GM12878 (cell line): ENCODE measurements around the gene CCDC88C. TPM values are rescaled to one million over a fixed set of nuclear protein-coding genes. Genes with fewer than 3 reads are reported as not detected.

ENCODE experiments used
- ATAC-seq: fragments of 200-7000 bp; cut with Tn5 transposase; 3 replicates; pipeline ENCODE4 v1.9.1; 2020; ENCODE audit warnings: mild to moderate bottlenecking, moderate library complexity
- BruUV-seq: library from RNA; stranded (reverse); fragments of 400-500 nt; replicated peaks from 2 replicates; lab custom pipeline; 2021; lab: Mats Ljungman, UMichigan
- CTCF ChIA-PET: fragments of 300-600 bp; sonication (Branson Sonifier 250); formaldehyde crosslinking; extraction: SDS; loops from one replicate; lab custom pipeline; 2021; ENCODE audit warnings: inconsistent platforms; lab: Yijun Ruan, JAX
- POLR2A ChIA-PET: fragments of 350-600 bp; formaldehyde crosslinking; extraction: SDS; loops from one replicate; lab custom pipeline; 2021; ENCODE audit warnings: inconsistent platforms; lab: Charles Lee
- RAD21 ChIA-PET: fragments of 300-600 bp; sonication (Branson Sonifier 250); formaldehyde crosslinking; loops from one replicate; lab custom pipeline; 2023; ENCODE audit warnings: antibody characterized with exemption; ENCODE audit not compliant: unreplicated experiment; lab: Charles Lee
- SMC1A ChIA-PET: fragments of 300-600 bp; sonication (Branson Sonifier 250); formaldehyde crosslinking; loops from one replicate; lab custom pipeline; 2023; ENCODE audit not compliant: unreplicated experiment, uncharacterized antibody; lab: Charles Lee
- DNase-seq: peaks from one replicate; pipeline ENCODE4 v3.0.0-alpha.2; 2011; ENCODE audit warnings: low read depth, low spot score
- FAIRE-seq: peaks from 3 replicates; lab custom pipeline; 2011; peaks lifted over from hg19 to GRCh38; lab: Jason Lieb, UNC
- H2AFZ ChIP-seq: 2 replicates; pipeline ENCODE4 v1.6.0; 2011; ENCODE audit warnings: low read depth, low read length, control low read depth; ENCODE audit not compliant: control insufficient read depth
- H3K27ac ChIP-seq: 2 replicates; pipeline ENCODE4 v1.5.1; 2011; ENCODE audit warnings: control low read depth; ENCODE audit not compliant: control insufficient read depth, insufficient read depth
- H3K27me3 ChIP-seq, 2 experiments: replicated peaks in 1 of 2; 2 replicates each; pipeline versions ENCODE4 v1.6.0 to v1.6.1; 2011; ENCODE audit warnings: low read length in 1 of 2; ENCODE audit not compliant: control insufficient read depth in 2 of 2, insufficient read depth in 2 of 2
- H3K36me3 ChIP-seq, 2 experiments: 2 replicates each; pipeline ENCODE4 v1.5.1; 2011; ENCODE audit warnings: low read length in 1 of 2; ENCODE audit not compliant: control insufficient read depth in 2 of 2, insufficient read depth in 2 of 2
- H3K4me1 ChIP-seq: 2 replicates; pipeline ENCODE4 v1.6.1; 2011; ENCODE audit warnings: mild to moderate bottlenecking, low read length, moderate library complexity, mixed read lengths; ENCODE audit not compliant: control insufficient read depth, insufficient read depth
- H3K4me2 ChIP-seq: 2 replicates; pipeline ENCODE4 v1.6.0; 2011; ENCODE audit warnings: control low read depth; ENCODE audit not compliant: control insufficient read depth, insufficient read depth
- H3K4me3 ChIP-seq: fragments of 200-600 bp; sonication (generic); 2 replicates; pipeline ENCODE4 v1.5.1; 2016
- H3K79me2 ChIP-seq: 2 replicates; pipeline ENCODE4 v1.6.0; 2011; ENCODE audit warnings: low read length; ENCODE audit not compliant: control insufficient read depth, insufficient read depth
- H3K9ac ChIP-seq: 2 replicates; pipeline ENCODE4 v1.8.0; 2011; ENCODE audit warnings: low read length, control low read depth, mixed read lengths; ENCODE audit not compliant: control insufficient read depth, insufficient read depth
- H3K9me3 ChIP-seq: replicated peaks from 3 replicates; pipeline ENCODE4 v1.5.1; 2011; ENCODE audit warnings: mild to moderate bottlenecking, low read length; ENCODE audit not compliant: control insufficient read depth, insufficient read depth
- H4K20me1 ChIP-seq: 2 replicates; pipeline ENCODE4 v1.6.0; 2011; ENCODE audit not compliant: control insufficient read depth, insufficient read depth
- BCL3 ChIP-seq: IDR thresholded peaks from 2 replicates; pipeline ENCODE4 v1.6.1; 2011; ENCODE audit warnings: borderline replicate concordance, low read depth, mild to moderate bottlenecking, moderate library complexity, low read length; ENCODE audit not compliant: insufficient read depth, poor library complexity, severe bottlenecking
- CBX3 ChIP-seq: fragments of 200-600 bp; sonication (generic); IDR thresholded peaks from 2 replicates; pipeline ENCODE4 v1.6.1; 2016; ENCODE audit warnings: low read depth, borderline replicate concordance
- CHD1 ChIP-seq: IDR thresholded peaks from 2 replicates; pipeline ENCODE4 v1.6.1; 2012; ENCODE audit warnings: low read depth, low read length, improper control_type of control experiment
- E2F4 ChIP-seq: IDR thresholded peaks from 2 replicates; pipeline ENCODE4 v1.6.1; 2012; ENCODE audit warnings: low read depth, low read length, improper control_type of control experiment
- E4F1 ChIP-seq: fragments of 450-650 bp; IDR thresholded peaks from 2 replicates; pipeline ENCODE4 v1.6.1; 2018; ENCODE audit warnings: borderline replicate concordance, mild to moderate bottlenecking; ENCODE audit not compliant: partially characterized antibody
- EGR1 ChIP-seq, 2 experiments: IDR thresholded peaks; 1 replicate in 1 of 2; 2 replicates in 1 of 2; pipeline ENCODE4 v1.6.1; 2011 to 2012; ENCODE audit warnings: low read depth in 2 of 2, low read length in 2 of 2, borderline replicate concordance in 1 of 2, mild to moderate bottlenecking in 1 of 2, moderate library complexity in 1 of 2
- EP300 ChIP-seq, 2 experiments: fragments of 150-350 bp in 1 of 2; IDR thresholded peaks; 2 replicates each; pipeline ENCODE4 v1.6.1; 2011 to 2012; ENCODE audit warnings: low read depth in 2 of 2, low read length in 2 of 2, borderline replicate concordance in 1 of 2, improper control_type of control experiment in 1 of 2, inconsistent platforms in 1 of 2; ENCODE audit not compliant: control insufficient read depth in 1 of 2
- IKZF1 ChIP-seq: fragments of 450-650 bp; conservative IDR thresholded peaks from 2 replicates; pipeline ENCODE4 v1.6.1; 2017; ENCODE audit warnings: antibody characterized with exemption, mild to moderate bottlenecking
- JUND ChIP-seq: IDR thresholded peaks from 2 replicates; pipeline ENCODE4 v1.6.1; 2012; ENCODE audit warnings: low read depth, mild to moderate bottlenecking, low read length, improper control_type of control experiment, moderate library complexity
- MEF2B ChIP-seq: fragments of 450-650 bp; IDR thresholded peaks from 2 replicates; pipeline ENCODE4 v1.6.1; 2018; ENCODE audit warnings: mild to moderate bottlenecking, moderate library complexity; ENCODE audit not compliant: partially characterized antibody, poor library complexity, severe bottlenecking
- NRF1 ChIP-seq: conservative IDR thresholded peaks from 2 replicates; pipeline ENCODE4 v1.6.1; 2011; ENCODE audit warnings: mild to moderate bottlenecking, low read depth, low read length, improper control_type of control experiment
- PAX8 ChIP-seq: fragments of 450-650 bp; IDR thresholded peaks from 2 replicates; pipeline ENCODE4 v1.6.1; 2017; ENCODE audit warnings: mild to moderate bottlenecking, moderate library complexity
- SPI1 ChIP-seq: IDR thresholded peaks from 2 replicates; pipeline ENCODE4 v1.6.1; 2011; ENCODE audit warnings: low read depth, mild to moderate bottlenecking, low read length, moderate library complexity, borderline replicate concordance; ENCODE audit not compliant: insufficient read depth
- STAT1 ChIP-seq: fragments of 450-650 bp; conservative IDR thresholded peaks from 2 replicates; pipeline ENCODE4 v1.6.1; 2014; ENCODE audit warnings: antibody characterized with exemption, mild to moderate bottlenecking
- STAT3 ChIP-seq: IDR thresholded peaks from 2 replicates; pipeline ENCODE4 v1.6.1; 2011; ENCODE audit warnings: low read depth, low read length, improper control_type of control experiment
- TAF1 ChIP-seq: IDR thresholded peaks from 2 replicates; pipeline ENCODE4 v1.6.1; 2011; ENCODE audit warnings: mild to moderate bottlenecking, low read depth, low read length, borderline replicate concordance
- TBL1XR1 ChIP-seq: IDR thresholded peaks from 2 replicates; pipeline ENCODE4 v1.6.1; 2012; ENCODE audit warnings: low read depth, low read length, improper control_type of control experiment
- TCF7 ChIP-seq: IDR thresholded peaks from 2 replicates; pipeline ENCODE4 v1.6.1; 2014; ENCODE audit warnings: antibody characterized with exemption, borderline replicate concordance
- ZNF274 ChIP-seq: IDR thresholded peaks from one replicate; pipeline ENCODE4 v1.8.0; 2011; ENCODE audit not compliant: insufficient read length, insufficient read depth
- WGBS: methylation state at CpG from one replicate; pipeline ENCODE4 v1.1.6; 2016; ENCODE audit warnings: low lambda C conversion rate; ENCODE audit not compliant: insufficient replicate concordance, insufficient coverage; ENCODE audit errors: missing lambda C conversion rate; 5-methylcytosine and 5-hydroxymethylcytosine counted together
- in situ Hi-C: fragments of 300-500 bp; cut with MboI; formaldehyde crosslinking; loops from 9 replicates; pipeline ENCODE4 v1.14.3; 2018; ENCODE audit warnings: mixed read lengths
- intact Hi-C: fragments of 100-400 bp; cut with micrococcal nuclease; formaldehyde crosslinking; loops from one replicate; pipeline ENCODE4 v1.14.2; 2022; ENCODE audit not compliant: unreplicated experiment
- polyA plus RNA-seq, 11 experiments: library from polyadenylated mRNA; depleted of rRNA in 4 of 11; unstranded in 6 of 11; stranded (reverse) in 5 of 11; fragments of >200 nt; fragmentation: Nextera tagmentation in 4 of 11; fragmentation: Illumina TruSeq in 1 of 11; extraction: Ambion mirVana in 4 of 11; extraction: Trizol in 1 of 11; gene quantifications; 1 replicate in 1 of 11; 2 replicates in 10 of 11; pipeline versions ENCODE4 v1.2.1 to v1.2.3, GENCODE V29; 2011 to 2016; ENCODE audit warnings: inconsistent platforms in 2 of 11, missing spikeins in 2 of 11, low read depth in 1 of 11
- total RNA-seq, 4 experiments: library from RNA; depleted of rRNA in 3 of 4; stranded (reverse); fragments of >200 nt in 3 of 4; fragmentation: Illumina TruSeq in 1 of 4; extraction: Trizol in 1 of 4; gene quantifications; 2 replicates each; pipeline versions ENCODE4 v1.2.1 to v1.2.3, GENCODE V29; 2013 to 2021

CCDC88C gene
- total and polyA plus RNA-seq, 10 of the 15 experiments (the other 5 are each of a cell fraction or from before 2014, with no cell fraction given): 4.0 to 79.6 (median 36.6) TPM

- Histone ChIP-seq H3K27ac (no peak overlapping the region), H3K27me3 (no peaks in the 10 kb centered on the region), H3K9me3 (no peaks in the 10 kb centered on the region), H2AFZ (no peak overlapping the region), H3K4me2 (peak overlapping the region; percentile 46)
- BruUV-seq: no TSS peak
- peak; percentile 3; the same call in 1 of the 3 replicates for ATAC-seq
- TF ChIP-seq SPI1 (no peak), BCL3 (no peak), E4F1 (no peak), STAT1 (no peak), ZNF274 (no peak), EP300 (IDR thresholded peaks at IDR 0.05; ENCODE audit: borderline replicate concordance in 1 of 2, control insufficient read depth in 1 of 2, low read depth in 2 of 2, low read length in 2 of 2) (no peak), CBX3 (no peak), IKZF1 (no peak), TBL1XR1 (no peak), EGR1 (IDR thresholded peaks at IDR 0.05; ENCODE audit: borderline replicate concordance in 1 of 2, low read depth in 2 of 2, low read length in 2 of 2) (no peak), JUND (no peak), TCF7 (no peak), NRF1 (no peak), STAT3 (no peak), PAX8 (no peak), TAF1 (no peak), CHD1 (no peak), MEF2B (no peak), E2F4 (no peak)
- TF ChIP-seq, all 136 proteins: peak for 0
- DNase-seq (no peak), FAIRE-seq (no peak)
- H3K9ac ChIP-seq: 0 out of 2 replicates have a peak overlapping the region, but pooled peaks have one; percentile 8
- ChIA-PET POLR2A (no interaction called here), RAD21 (interaction anchor here (1.5 kb wide), 1 partner anchor 31 kb away, joined by 3 read pairs; no protein-coding TSS in a partner anchor), SMC1A (interaction anchor here (1.0 to 1.1 kb wide), 2 partner anchors 9 to 54 kb away, joined by 3 to 5 read pairs; no protein-coding TSS in a partner anchor), CTCF (interaction anchor here (0.8 to 1.1 kb wide), 2 partner anchors 10 to 229 kb away, joined by 3 read pairs; no protein-coding TSS in a partner anchor)
- intact Hi-C loops (no loop called here), in situ Hi-C loops (no loop called here)
- H3K4me3 ChIP-seq: no peak overlapping the region
- peaks cover 57% of the 10 kb centered on the region for H3K4me1 ChIP-seq
- peaks cover 19% of the 10 kb centered on the region for H4K20me1 ChIP-seq
- H3K36me3 ChIP-seq: peaks cover 36% of the 10 kb centered on the region in 2 experiments
- WGBS: 91% methylated on average over 8 of the region's 8 CpGs
- peaks cover 97% of the 10 kb centered on the region for H3K79me2 ChIP-seq
Observed at GRCh38 chr14:91406451-91406850, 11.2 kb downstream of the CCDC88C start.
